GM19397 (cell line): Measurements from ENCODE around the gene CASK.
"Not testable (repeated sequence)": the region's sequence is repeated elsewhere in the genome, so short reads cannot be mapped to it uniquely, and the experiment has no call there.

Experiments
- ATAC-seq: cut with Tn5 transposase; IDR thresholded peaks from one replicate; pipeline ENCODE4 v1.9.1; 2021; ENCODE audit warnings: mild to moderate bottlenecking, moderate library complexity; ENCODE audit not compliant: unreplicated experiment

The CASK gene

DNA sequence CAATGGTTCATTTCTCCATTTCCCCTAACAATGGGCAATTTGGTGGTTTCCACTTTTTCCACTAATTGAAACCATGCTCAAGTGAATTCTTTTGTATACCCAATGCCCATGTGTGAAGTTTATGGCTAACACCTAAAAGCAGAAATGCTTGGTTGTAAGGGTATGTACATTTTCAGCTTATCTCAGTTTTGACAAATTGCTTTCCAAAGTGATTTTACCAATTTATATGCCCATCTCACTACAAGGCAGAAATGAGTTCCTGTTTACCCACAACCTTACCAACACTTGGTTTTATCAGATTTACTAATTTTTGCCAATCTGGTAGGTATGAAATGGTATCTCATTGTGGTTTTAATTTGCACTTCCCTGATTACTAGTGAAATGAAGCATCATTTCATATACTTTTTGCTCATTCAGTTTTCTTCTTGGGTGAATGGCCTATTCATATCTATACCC lies 219.8 kb downstream of the CASK start:
- no peak for ATAC-seq

DNA sequence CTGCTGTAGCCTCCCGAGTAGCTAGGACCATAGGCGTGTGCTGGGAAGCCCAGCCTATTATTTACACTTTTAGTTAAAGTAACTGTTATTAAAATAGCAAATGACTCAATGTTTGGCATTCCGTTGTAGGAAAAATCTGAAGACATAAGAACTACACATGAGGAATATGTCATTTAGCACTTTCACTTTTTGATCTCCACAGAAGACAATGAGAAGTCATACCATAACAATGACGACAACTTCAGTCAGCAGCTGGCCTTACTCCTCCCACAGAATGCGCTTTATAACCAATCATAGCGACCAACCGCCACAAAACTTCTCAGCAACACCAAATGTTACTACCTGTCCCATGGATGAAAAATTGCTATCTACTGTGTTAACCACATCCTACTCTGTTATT lies 227.9 kb downstream of the CASK start:
- no peak for ATAC-seq

- no peak for ATAC-seq
Observed at GRCh38 chrX:41693024-41693423, 230.3 kb downstream of the CASK start.

DNA sequence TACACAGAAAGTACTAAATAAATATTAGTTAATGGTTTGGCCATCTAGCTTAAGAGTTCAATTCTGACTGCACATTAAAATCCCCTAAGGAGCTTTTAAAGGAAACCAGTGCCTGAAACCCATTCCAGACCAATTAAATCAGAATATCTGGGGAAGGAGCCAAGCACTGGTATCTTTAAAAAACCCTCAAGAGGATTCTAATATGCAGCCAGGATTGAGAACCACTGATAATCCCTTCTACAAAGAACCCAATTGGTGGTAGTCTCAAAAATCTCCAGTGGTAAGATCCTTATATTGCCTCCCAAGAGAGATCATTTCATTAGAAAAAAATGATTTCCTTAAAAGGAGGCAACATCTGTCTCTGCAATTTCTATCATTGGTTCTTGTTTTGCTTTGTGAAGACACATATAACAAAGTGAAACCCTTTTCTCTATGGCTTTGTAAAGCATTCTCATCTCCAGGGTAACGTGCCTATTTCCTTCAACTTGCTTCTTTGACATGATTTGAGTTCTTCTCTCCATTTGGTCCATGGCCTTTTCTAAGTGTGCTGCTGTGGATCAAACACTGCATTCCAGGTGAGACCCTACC lies 231.1 kb downstream of the CASK start:
- ATAC-seq, result no peak

GRCh38 chrX:41689711-41690110 lies 233.6 kb downstream of the CASK start:
- ATAC-seq, result no peak

- ATAC-seq, result no peak
Observed at GRCh38 chrX:41688835-41689234, 234.5 kb downstream of the CASK start, which contains the start of gene GPR34. Gene GPR34, plus strand, starts transcription at chrX:41688973. Its CDS starts 6,661 bp downstream, at chrX:41695634.

GRCh38 chrX:41688156-41688555 lies 235.2 kb downstream of the CASK start:
- no peak for ATAC-seq

GRCh38 chrX:41686788-41687187 lies 236.6 kb downstream of the CASK start:
- no peak for ATAC-seq

DNA sequence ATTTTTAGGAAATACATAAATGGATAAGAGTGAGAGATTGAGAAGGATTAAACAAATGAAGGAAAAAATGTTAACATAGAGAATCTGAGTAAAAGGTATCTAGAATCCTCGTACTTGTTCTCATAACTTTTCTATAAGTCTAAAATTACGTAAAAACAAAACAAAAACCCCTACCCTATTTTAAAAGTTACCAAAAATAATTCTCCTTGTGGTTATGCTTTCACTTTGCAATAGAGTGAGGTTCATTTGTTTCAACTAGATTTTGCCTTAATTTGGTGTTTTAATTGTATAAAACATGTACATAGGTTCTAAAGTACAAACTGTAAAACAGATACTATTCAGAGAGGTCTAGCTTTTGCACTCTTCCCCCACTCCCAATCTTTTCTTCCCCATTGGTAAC lies 238.4 kb downstream of the CASK start:
- no peak for ATAC-seq

DNA sequence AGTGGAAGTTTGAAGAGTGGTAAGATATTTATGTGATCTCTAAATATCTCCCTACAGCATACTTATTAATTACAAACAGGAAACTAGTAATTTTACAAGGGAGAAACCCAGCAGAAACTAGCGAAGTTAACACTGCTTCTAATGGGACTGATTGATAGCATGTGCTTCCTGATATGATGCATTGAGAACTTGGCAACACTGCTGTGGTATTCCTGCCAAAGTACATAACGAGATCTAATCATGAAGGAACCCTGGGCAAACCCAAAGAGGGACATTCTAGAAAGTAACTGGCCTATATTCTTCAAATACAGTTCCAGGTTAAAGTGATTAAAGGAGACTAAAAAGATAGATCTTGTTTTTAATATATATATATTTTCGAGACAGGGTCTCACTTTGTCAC lies 239.2 kb downstream of the CASK start:
- no peak for ATAC-seq

GRCh38 chrX:41677183-41678060 lies 245.9 kb downstream of the CASK start:
- no peak for ATAC-seq

DNA sequence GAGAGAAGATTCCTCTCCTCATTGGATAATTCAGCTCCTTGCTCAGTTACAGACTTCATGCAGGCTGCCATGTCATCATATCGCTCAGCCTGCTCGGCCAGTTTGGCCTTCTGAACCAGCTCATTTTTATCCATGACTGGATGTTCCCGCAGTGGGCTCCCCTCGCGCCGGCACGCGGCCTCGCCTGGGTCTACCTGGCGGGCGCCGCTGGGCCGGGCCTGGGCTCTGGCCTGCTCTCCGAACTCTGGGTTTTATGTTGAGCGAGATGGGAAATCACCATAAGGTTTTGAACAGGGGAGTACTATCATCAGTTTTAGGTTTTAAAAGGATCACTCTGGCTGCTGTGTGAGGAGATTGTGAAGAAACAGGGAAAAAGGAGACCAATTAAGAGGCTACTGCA lies 247.0 kb downstream of the CASK start:
- ATAC-seq, result not testable (repeated sequence)

GRCh38 chrX:41672643-41673042 lies 250.7 kb downstream of the CASK start:
- ATAC-seq, result no peak

- ATAC-seq, result no peak
Observed at GRCh38 chrX:41671082-41671481, 252.3 kb downstream of the CASK start.

DNA sequence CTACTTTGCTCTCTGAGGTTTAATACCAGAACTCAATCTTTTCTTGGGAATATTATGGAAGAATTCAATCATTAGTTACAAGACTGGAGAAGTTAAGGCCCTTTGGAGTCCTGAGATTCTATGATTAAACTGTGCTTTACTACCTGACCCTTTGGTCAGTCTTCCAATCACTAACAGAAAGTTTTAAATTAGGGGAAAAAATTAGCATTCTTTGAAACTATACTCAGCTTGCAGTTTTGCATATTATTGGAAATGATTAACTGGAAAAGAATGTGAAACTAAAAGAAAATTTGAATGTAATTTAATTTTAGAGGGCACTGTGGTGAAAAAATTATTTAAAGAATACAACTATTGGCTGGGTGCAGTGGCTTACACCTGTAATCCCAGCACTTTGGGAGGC lies 253.2 kb downstream of the CASK start:
- no peak for ATAC-seq

DNA sequence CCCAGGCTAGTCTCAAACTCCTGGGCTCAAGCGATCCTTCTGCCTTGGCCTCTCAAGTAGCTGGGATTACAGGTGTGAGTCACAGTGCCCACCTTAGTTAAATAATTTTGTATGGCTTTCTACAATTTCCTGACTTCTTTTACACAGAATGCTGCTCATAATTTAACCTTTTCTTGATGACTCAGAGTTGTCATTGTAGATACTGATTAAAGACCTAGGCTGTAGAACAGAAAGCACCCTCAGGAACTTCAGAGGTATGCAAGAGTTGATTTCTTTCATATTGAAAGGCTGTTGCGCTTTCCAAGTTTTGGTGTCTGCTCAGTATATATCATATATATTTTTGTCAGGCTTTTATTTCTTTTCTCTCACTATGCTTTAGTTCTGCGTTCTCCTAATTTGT lies 255.7 kb downstream of the CASK start:
- ATAC-seq, result no peak

GRCh38 chrX:41666251-41666650 lies 257.1 kb downstream of the CASK start:
- ATAC-seq, result no peak

GRCh38 chrX:41665686-41666085 lies 257.7 kb downstream of the CASK start:
- ATAC-seq, result no peak

DNA sequence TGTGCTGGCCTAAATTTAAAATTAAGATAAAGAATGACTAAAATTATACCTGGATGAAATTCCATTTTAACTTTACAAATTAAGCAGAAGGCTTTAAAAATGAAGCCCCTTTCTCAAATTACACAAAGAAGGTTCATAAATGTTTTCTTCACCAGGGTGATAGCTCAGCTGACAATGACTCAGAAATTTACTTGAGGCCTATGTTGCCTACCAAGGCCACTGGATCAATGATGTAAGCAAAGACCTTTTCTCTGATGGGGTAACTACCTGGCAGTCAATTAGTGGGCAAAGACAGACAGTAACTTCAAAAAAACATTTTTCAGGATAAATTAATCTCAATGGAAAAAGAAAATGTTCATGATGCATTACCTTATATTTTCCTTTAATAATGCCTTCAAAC lies 258.4 kb downstream of the CASK start:
- no peak for ATAC-seq

DNA sequence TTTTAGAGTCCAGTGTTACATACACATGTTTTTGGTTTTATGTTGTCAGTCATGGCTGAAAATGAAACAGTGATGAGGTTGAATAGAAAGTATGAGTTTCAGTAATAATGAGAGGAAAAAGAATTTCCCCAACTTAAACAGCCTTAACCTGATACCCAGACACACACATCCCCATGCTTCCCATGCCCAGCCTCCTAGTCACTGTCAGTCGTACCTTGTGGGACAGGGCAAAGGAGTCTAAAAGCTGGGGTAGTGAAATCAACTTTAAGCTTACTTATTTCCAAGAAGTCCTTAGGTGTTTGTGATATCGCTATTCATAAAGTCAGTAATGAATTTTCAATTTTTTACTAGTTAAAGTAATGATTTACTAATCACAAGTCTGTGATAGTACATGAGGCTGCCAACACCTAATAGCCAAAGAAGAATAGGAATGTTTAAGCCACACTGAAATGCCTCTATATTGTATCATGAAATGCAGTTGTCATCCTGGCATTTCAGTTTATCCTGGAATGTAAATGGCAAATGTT lies 258.9 kb downstream of the CASK start:
- ATAC-seq, result peak; percentile 69

DNA sequence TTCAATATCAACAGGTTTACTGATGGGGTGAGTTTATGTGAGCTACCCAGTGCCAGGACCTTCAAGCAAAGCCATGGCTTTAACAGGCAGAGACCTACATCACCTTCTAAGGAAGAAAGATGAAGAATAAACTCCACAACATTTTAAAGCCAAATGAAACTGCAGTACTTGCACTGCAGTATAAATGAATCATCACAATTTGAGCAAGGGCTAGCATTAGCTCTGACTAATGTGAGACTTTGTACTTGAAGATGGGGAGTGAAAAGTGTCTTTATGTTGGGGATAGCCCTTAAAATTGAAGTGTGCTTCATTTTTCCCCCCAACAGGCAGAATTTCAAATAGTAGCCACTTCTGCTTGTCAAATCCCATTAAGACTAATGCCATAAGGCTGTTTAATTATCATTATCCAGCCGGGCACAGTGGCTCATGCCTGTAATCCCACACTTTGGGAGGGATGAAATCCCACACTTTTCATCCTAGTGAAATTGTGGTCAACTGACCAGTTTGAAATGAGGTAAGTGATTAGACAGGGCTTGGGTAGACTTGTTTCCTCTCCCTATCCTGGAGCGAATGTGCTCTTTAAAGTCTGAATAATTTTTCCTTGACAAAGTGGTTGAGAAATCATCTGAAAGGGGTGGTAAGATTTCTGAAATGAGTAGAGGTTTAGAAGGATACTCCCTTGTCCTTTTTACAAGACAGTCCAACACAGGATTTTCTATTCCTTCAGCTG lies 261.8 kb downstream of the CASK start:
- no peak for ATAC-seq
